Mesendoderm (in vitro differentiated cells): ENCODE data around the gene PHF14.

Experiments used
- DNase-seq: peaks from one replicate; pipeline ENCODE4 v3.0.0; 2013
- H2AK5ac ChIP-seq: 2 replicates; pipeline ENCODE4 v1.6.1; 2013; ENCODE audit warnings: low read length, inconsistent platforms
- H2BK120ac ChIP-seq: 2 replicates; pipeline ENCODE4 v1.6.1; 2013; ENCODE audit warnings: low read depth, mild to moderate bottlenecking, low read length, moderate library complexity, mixed read lengths
- H2BK15ac ChIP-seq: replicated peaks from 2 replicates; pipeline ENCODE4 v1.6.1; 2013; ENCODE audit warnings: low read depth, mild to moderate bottlenecking, moderate library complexity
- H2BK5ac ChIP-seq: 2 replicates; pipeline ENCODE4 v1.6.1; 2013; ENCODE audit warnings: low read length, inconsistent platforms
- H3K18ac ChIP-seq: 2 replicates; pipeline ENCODE4 v1.6.1; 2013; ENCODE audit warnings: mild to moderate bottlenecking, low read length, mixed read lengths
- H3K23ac ChIP-seq: one replicate; pipeline ENCODE4 v1.6.1; 2013; ENCODE audit warnings: low read length
- H3K27ac ChIP-seq: 2 replicates; pipeline ENCODE4 v1.5.1; 2013; ENCODE audit warnings: low read depth, mild to moderate bottlenecking, inconsistent platforms, low read length, moderate library complexity
- H3K27me3 ChIP-seq: 2 replicates; pipeline ENCODE4 v1.6.1; 2013; ENCODE audit warnings: low read length, control low read depth, mild to moderate bottlenecking, inconsistent platforms; ENCODE audit not compliant: insufficient read depth, poor library complexity
- H3K36me3 ChIP-seq: 2 replicates; pipeline ENCODE4 v1.6.1; 2013; ENCODE audit warnings: low read length, inconsistent platforms; ENCODE audit not compliant: control insufficient read depth, insufficient read depth
- H3K4ac ChIP-seq: one replicate; pipeline ENCODE4 v1.6.1; 2013; ENCODE audit warnings: low read depth, mild to moderate bottlenecking, low read length, moderate library complexity
- H3K4me1 ChIP-seq: 2 replicates; pipeline ENCODE4 v1.6.1; 2013; ENCODE audit warnings: low read depth, low read length, inconsistent platforms; ENCODE audit not compliant: control insufficient read depth
- H3K4me2 ChIP-seq: 2 replicates; pipeline ENCODE4 v1.6.1; 2013; ENCODE audit warnings: low read length
- H3K4me3 ChIP-seq: 2 replicates; pipeline ENCODE4 v1.5.1; 2013; ENCODE audit warnings: mild to moderate bottlenecking, low read length
- H3K56ac ChIP-seq: one replicate; pipeline ENCODE4 v1.6.1; 2013; ENCODE audit warnings: low read length
- H3K79me1 ChIP-seq: 2 replicates; pipeline ENCODE4 v1.6.1; 2013; ENCODE audit warnings: low read length, inconsistent platforms
- H3K79me2 ChIP-seq: 2 replicates; pipeline ENCODE4 v1.6.1; 2013; ENCODE audit warnings: mild to moderate bottlenecking, low read length; ENCODE audit not compliant: control insufficient read depth, insufficient read depth
- H3K9ac ChIP-seq: 2 replicates; pipeline ENCODE4 v1.6.1; 2013; ENCODE audit warnings: low read length, inconsistent platforms
- H4K5ac ChIP-seq: one replicate; pipeline ENCODE4 v1.6.1; 2013; ENCODE audit warnings: low read length
- H4K8ac ChIP-seq: one replicate; pipeline ENCODE4 v1.6.1; 2013; ENCODE audit warnings: low read depth, mild to moderate bottlenecking, control low read depth, low read length, moderate library complexity
- WGBS: extraction: QIAGEN DNeasy Blood & Tissue Kit; methylation state at CpG from one replicate; pipeline ENCODE4 v1.1.7; 2013; ENCODE audit warnings: low lambda C conversion rate, missing lambda C conversion rate; ENCODE audit not compliant: insufficient coverage; ENCODE audit errors: extremely low coverage; 5-methylcytosine and 5-hydroxymethylcytosine counted together

PHF14 gene

GRCh38 chr7:11062110-11062509 lies 88.4 kb downstream of the PHF14 start:
- H3K4ac ChIP-seq, result no peak overlapping the region
- H3K4me2 ChIP-seq, result no peak overlapping the region
- H4K5ac ChIP-seq, result no peak overlapping the region
- DNase-seq, result no peak
- H3K4me1 ChIP-seq, result no peaks in the 10 kb centered on the region
- no peak overlapping the region for H3K4me3 ChIP-seq
- H3K18ac ChIP-seq, result no peak overlapping the region
- H2BK15ac ChIP-seq, result no peak overlapping the region
- H3K56ac ChIP-seq, result no peak overlapping the region
- H4K8ac ChIP-seq, result no peak overlapping the region
- H3K36me3 ChIP-seq, result no peaks in the 10 kb centered on the region
- H3K79me1 ChIP-seq, result no peaks in the 10 kb centered on the region
- no peak overlapping the region for H2BK120ac ChIP-seq
- H3K27ac ChIP-seq, result no peak overlapping the region
- H3K23ac ChIP-seq, result no peak overlapping the region
- H2BK5ac ChIP-seq, result no peak overlapping the region
- no peaks in the 10 kb centered on the region for H3K79me2 ChIP-seq
- no peak overlapping the region for H2AK5ac ChIP-seq
- H3K9ac ChIP-seq, result no peak overlapping the region
- no peaks in the 10 kb centered on the region for H3K27me3 ChIP-seq

DNA sequence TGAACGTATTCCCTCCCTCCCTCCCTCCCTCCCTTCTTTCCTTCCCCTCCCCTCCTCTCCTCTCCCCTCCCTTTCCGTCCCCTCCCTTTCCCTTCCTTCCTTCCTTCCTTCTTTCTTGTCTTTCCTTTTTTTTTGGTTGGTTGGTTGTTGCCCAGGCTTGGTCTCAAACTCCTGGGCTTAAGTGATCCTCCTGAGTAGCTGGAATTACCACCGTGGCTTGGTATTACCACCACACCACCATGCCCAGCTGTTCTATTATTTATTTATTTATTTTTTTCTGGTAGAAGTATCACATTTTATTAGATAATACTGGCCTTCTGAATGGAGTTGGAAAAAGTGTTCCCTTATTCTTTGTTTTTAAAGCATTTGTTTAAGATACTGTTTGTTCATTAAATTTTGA lies 95.9 kb downstream of the PHF14 start:
- no peaks in the 10 kb centered on the region for H3K79me2 ChIP-seq
- no peaks in the 10 kb centered on the region for H3K27me3 ChIP-seq
- no peak overlapping the region for H3K18ac ChIP-seq
- no peak overlapping the region for H3K27ac ChIP-seq
- no peak overlapping the region for H2BK5ac ChIP-seq
- H2AK5ac ChIP-seq, result no peak overlapping the region
- H3K4me3 ChIP-seq, result no peak overlapping the region
- no CpG with 5 or more reads among the region's 3 CpGs for WGBS
- no peak overlapping the region for H3K9ac ChIP-seq
- H3K4me1 ChIP-seq, result no peaks in the 10 kb centered on the region
- no peak overlapping the region for H2BK120ac ChIP-seq
- H3K56ac ChIP-seq, result no peak overlapping the region
- no peak for DNase-seq
- no peak overlapping the region for H3K23ac ChIP-seq
- H4K8ac ChIP-seq, result no peak overlapping the region
- no peaks in the 10 kb centered on the region for H3K36me3 ChIP-seq
- no peak overlapping the region for H3K4me2 ChIP-seq
- no peaks in the 10 kb centered on the region for H3K79me1 ChIP-seq
- no peak overlapping the region for H2BK15ac ChIP-seq
- no peak overlapping the region for H4K5ac ChIP-seq
- no peak overlapping the region for H3K4ac ChIP-seq

DNA sequence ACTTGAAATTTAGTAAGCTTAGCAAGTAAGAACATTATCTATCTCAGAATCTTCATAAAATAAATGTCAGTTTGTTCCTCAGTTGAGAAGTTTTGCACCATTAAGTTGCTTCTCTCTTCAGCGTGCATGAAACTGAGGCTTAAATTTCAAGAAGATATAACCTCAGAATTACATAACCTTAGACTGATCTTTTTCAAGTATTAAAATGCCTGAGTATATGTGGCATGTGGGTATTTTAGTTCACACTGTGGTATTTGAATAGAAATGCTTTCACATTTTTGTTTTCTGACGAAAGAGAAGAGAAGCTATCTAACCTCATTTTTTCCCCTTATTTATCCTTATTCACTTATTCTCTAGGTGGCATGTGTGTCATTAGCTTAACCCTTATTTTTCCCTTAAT lies 104.1 kb downstream of the PHF14 start:
- no peak overlapping the region for H3K4ac ChIP-seq
- no peak overlapping the region for H3K18ac ChIP-seq
- no peaks in the 10 kb centered on the region for H3K79me1 ChIP-seq
- no CpG with 5 or more reads among the region's 2 CpGs for WGBS
- no peak overlapping the region for H3K23ac ChIP-seq
- H3K4me1 ChIP-seq, result no peaks in the 10 kb centered on the region
- no peak overlapping the region for H3K4me3 ChIP-seq
- no peak overlapping the region for H3K27ac ChIP-seq
- H2BK5ac ChIP-seq, result no peak overlapping the region
- H3K4me2 ChIP-seq, result no peak overlapping the region
- H3K27me3 ChIP-seq, result no peaks in the 10 kb centered on the region
- DNase-seq, result no peak
- no peak overlapping the region for H4K8ac ChIP-seq
- no peak overlapping the region for H3K56ac ChIP-seq
- no peaks in the 10 kb centered on the region for H3K36me3 ChIP-seq
- H2AK5ac ChIP-seq, result no peak overlapping the region
- no peak overlapping the region for H4K5ac ChIP-seq
- H3K9ac ChIP-seq, result no peak overlapping the region
- H2BK15ac ChIP-seq, result no peak overlapping the region
- H3K79me2 ChIP-seq, result no peaks in the 10 kb centered on the region
- no peak overlapping the region for H2BK120ac ChIP-seq

- no peak overlapping the region for H3K4ac ChIP-seq
- H3K27me3 ChIP-seq, result no peaks in the 10 kb centered on the region
- H4K8ac ChIP-seq, result no peak overlapping the region
- no peak overlapping the region for H2AK5ac ChIP-seq
- H2BK120ac ChIP-seq, result no peak overlapping the region
- H2BK15ac ChIP-seq, result no peak overlapping the region
- H3K9ac ChIP-seq, result no peak overlapping the region
- no peak overlapping the region for H3K27ac ChIP-seq
- no peak overlapping the region for H2BK5ac ChIP-seq
- H3K36me3 ChIP-seq, result no peaks in the 10 kb centered on the region
- H3K79me1 ChIP-seq, result no peaks in the 10 kb centered on the region
- no peak overlapping the region for H3K18ac ChIP-seq
- no peak overlapping the region for H3K23ac ChIP-seq
- no peak overlapping the region for H4K5ac ChIP-seq
- H3K56ac ChIP-seq, result no peak overlapping the region
- H3K79me2 ChIP-seq, result no peaks in the 10 kb centered on the region
- no peaks in the 10 kb centered on the region for H3K4me1 ChIP-seq
- H3K4me3 ChIP-seq, result no peak overlapping the region
- whole genome bisulfite sequencing, result no CpG with 5 or more reads among the region's 4 CpGs
- no peak overlapping the region for H3K4me2 ChIP-seq
- no peak for DNase-seq
These were observed 104.7 kb downstream of the PHF14 start for GRCh38 chr7:11078247-11078834.

DNA sequence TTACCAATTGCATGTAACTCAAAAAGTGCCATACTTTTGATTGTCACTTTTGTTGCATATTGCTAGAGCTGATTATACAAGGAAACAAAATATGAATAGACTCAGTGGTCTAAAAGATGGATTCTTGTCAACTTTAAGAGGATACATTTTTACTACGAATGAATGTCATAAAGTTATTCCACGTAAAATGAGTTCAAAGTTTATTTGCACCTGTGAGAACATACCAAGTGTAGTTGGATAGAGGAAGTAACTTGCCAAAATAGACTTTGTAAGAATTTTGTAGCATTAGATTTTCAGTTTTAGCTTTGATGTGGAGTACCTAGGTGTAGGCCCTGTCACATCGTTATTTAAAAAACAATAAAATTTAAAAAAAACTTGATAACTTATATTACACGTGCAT lies 106.2 kb downstream of the PHF14 start:
- Histone ChIP-seq H3K27ac (no peak overlapping the region), H4K5ac (no peak overlapping the region), H3K4me2 (no peak overlapping the region), H3K36me3 (no peaks in the 10 kb centered on the region), H2AK5ac (no peak overlapping the region), H3K18ac (no peak overlapping the region), H2BK5ac (no peak overlapping the region), H3K4me3 (no peak overlapping the region), H4K8ac (no peak overlapping the region), H2BK120ac (no peak overlapping the region), H3K79me2 (no peaks in the 10 kb centered on the region), H2BK15ac (no peak overlapping the region), H3K9ac (no peak overlapping the region), H3K4me1 (no peaks in the 10 kb centered on the region), H3K27me3 (no peaks in the 10 kb centered on the region), H3K23ac (no peak overlapping the region), H3K56ac (no peak overlapping the region), H3K79me1 (no peaks in the 10 kb centered on the region), H3K4ac (no peak overlapping the region)
- no CpG with 5 or more reads among the region's 4 CpGs for whole genome bisulfite sequencing
- DNase-seq, result no peak

GRCh38 chr7:11082121-11082520 lies 108.4 kb downstream of the PHF14 start:
- WGBS, result no CpG with 5 or more reads among the region's 3 CpGs
- Histone ChIP-seq H3K23ac (no peak overlapping the region), H3K27ac (no peak overlapping the region)

More at GRCh38 chr7:11082121-11082520, 108.4 kb downstream of the PHF14 start:
- DNase-seq, result no peak
- Histone ChIP-seq H3K4me2 (no peak overlapping the region), H3K4me1 (no peaks in the 10 kb centered on the region), H4K5ac (no peak overlapping the region), H3K4me3 (no peak overlapping the region), H2BK5ac (no peak overlapping the region), H2BK120ac (no peak overlapping the region), H2BK15ac (no peak overlapping the region), H3K4ac (no peak overlapping the region), H3K56ac (no peak overlapping the region), H3K9ac (no peak overlapping the region), H3K36me3 (no peaks in the 10 kb centered on the region), H3K18ac (no peak overlapping the region), H3K79me2 (no peaks in the 10 kb centered on the region), H3K79me1 (no peaks in the 10 kb centered on the region), H2AK5ac (no peak overlapping the region), H3K27me3 (no peaks in the 10 kb centered on the region), H4K8ac (no peak overlapping the region)
